22Rv1 (cell line): ENCODE measurements around the gene PRKD1.

ENCODE experiments used
- ZFX ChIP-seq: fragments of 450-650 bp; IDR thresholded peaks from 2 replicates; pipeline ENCODE4 v1.6.1; 2017; ENCODE audit warnings: antibody characterized with exemption, borderline replicate concordance
- TF ChIP-seq, protein P1 (sequence below): fragments of 450-650 bp; IDR thresholded peaks from 2 replicates; pipeline ENCODE4 v1.5.1; 2017; ENCODE audit warnings: mild to moderate bottlenecking

DNA sequence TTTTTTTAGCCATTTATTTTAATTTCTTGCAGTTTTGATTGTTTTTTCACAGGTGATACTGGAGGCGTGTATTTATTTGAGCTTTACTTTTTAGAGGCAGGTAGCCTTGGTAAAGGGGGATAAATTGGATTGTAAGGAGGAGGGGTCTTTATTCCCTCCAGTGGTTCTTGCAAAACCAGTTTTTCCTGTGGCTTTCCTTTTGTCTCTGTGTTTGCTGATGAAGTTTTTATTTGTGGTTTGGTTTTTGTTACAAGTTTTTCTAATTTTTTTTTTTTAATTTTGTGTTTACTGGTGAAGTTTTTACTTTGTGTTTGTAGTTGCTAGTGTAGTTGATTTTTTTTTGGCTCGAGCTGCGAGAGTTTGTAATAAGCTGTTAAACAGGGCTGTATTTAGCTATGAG is 278.5 kb downstream of the PRKD1 start:
- TF ChIP-seq, protein P1, sequence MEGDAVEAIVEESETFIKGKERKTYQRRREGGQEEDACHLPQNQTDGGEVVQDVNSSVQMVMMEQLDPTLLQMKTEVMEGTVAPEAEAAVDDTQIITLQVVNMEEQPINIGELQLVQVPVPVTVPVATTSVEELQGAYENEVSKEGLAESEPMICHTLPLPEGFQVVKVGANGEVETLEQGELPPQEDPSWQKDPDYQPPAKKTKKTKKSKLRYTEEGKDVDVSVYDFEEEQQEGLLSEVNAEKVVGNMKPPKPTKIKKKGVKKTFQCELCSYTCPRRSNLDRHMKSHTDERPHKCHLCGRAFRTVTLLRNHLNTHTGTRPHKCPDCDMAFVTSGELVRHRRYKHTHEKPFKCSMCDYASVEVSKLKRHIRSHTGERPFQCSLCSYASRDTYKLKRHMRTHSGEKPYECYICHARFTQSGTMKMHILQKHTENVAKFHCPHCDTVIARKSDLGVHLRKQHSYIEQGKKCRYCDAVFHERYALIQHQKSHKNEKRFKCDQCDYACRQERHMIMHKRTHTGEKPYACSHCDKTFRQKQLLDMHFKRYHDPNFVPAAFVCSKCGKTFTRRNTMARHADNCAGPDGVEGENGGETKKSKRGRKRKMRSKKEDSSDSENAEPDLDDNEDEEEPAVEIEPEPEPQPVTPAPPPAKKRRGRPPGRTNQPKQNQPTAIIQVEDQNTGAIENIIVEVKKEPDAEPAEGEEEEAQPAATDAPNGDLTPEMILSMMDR, result no peak
- TF ChIP-seq ZFX, result no peak
